ENCODE measurements around the gene COL1A1. TPM values are rescaled to one million over a fixed set of nuclear protein-coding genes. Genes with fewer than 3 reads are reported as not detected.

COL1A1 gene
- total and polyA plus RNA-seq, 5 donors from 2014 or later: 26.2 TPM; not detected in 4

- DNase-seq: no peak
- Histone ChIP-seq H3K27ac (ENCODE audit: insufficient read depth, low read length, poor library complexity, severe bottlenecking) (no peak overlapping the region), H3K27me3 (ENCODE audit: control insufficient read depth, insufficient read depth, low read length) (no peaks in the 10 kb centered on the region), H3K36me3 (ENCODE audit: control insufficient read depth, insufficient read depth, low read length) (no peaks in the 10 kb centered on the region), H3K4me3 (ENCODE audit: low read depth, low read length) (no peak overlapping the region), H3K4me1 (ENCODE audit: control insufficient read depth, insufficient read depth, low read length, poor library complexity, severe bottlenecking) (peaks cover 11% of the 10 kb centered on the region), H3K9me3 (ENCODE audit: control insufficient read depth in 2 of 2, low read length in 2 of 2) (no peaks in the 10 kb centered on the region)
- no peak for ATAC-seq (ENCODE audit: low read depth in 2 of 2)
- peak overlapping the region in 1 of 4 donors; percentile 47 for H3K4me3 Mint-ChIP-seq
- H3K36me3 Mint-ChIP-seq: no peaks in the 10 kb centered on the region
- peaks cover 10% of the 10 kb centered on the region for H3K27me3 Mint-ChIP-seq
- peaks cover 0 to 12% (median 9%) of the 10 kb centered on the region in 4 donors for H3K4me1 Mint-ChIP-seq
- H3K9me3 Mint-ChIP-seq: peaks cover 0 to 4% (median 0%) of the 10 kb centered on the region in 7 donors
- no peak overlapping the region for H3K27ac Mint-ChIP-seq
These were observed 34.1 kb downstream of the COL1A1 start for GRCh38 chr17:50167371-50167770.

- Mint-ChIP-seq H3K27me3 (peaks cover 10% of the 10 kb centered on the region), H3K36me3 (no peaks in the 10 kb centered on the region), H3K4me3 (peak overlapping the region in 1 of 4 donors; percentile 47), H3K4me1 (peaks cover 2 to 19% (median 12%) of the 10 kb centered on the region in 4 donors), H3K27ac (no peak overlapping the region), H3K9me3 (peaks cover 0 to 4% (median 0%) of the 10 kb centered on the region in 7 donors)
- DNase-seq (no peak), ATAC-seq (ENCODE audit: low read depth in 2 of 2) (no peak)
- Histone ChIP-seq H3K9me3 (ENCODE audit: control insufficient read depth in 2 of 2, low read length in 2 of 2) (no peaks in the 10 kb centered on the region), H3K36me3 (ENCODE audit: control insufficient read depth, insufficient read depth, low read length) (no peaks in the 10 kb centered on the region), H3K4me1 (ENCODE audit: control insufficient read depth, insufficient read depth, low read length, poor library complexity, severe bottlenecking) (peaks cover 19% of the 10 kb centered on the region), H3K27ac (ENCODE audit: insufficient read depth, low read length, poor library complexity, severe bottlenecking) (no peak overlapping the region), H3K27me3 (ENCODE audit: control insufficient read depth, insufficient read depth, low read length) (no peaks in the 10 kb centered on the region), H3K4me3 (ENCODE audit: low read depth, low read length) (no peak overlapping the region)
These were observed 34.8 kb downstream of the COL1A1 start for GRCh38 chr17:50166518-50167181.

- Mint-ChIP-seq H3K4me1 (peaks cover 5 to 26% (median 16%) of the 10 kb centered on the region in 4 donors), H3K27me3 (peaks cover 11% of the 10 kb centered on the region), H3K9me3 (peaks cover 0 to 4% (median 0%) of the 10 kb centered on the region in 7 donors), H3K4me3 (no peak within 1 kb of the TSS), H3K36me3 (no peaks in the 10 kb centered on the region), H3K27ac (peak within 1 kb of the TSS in 1 of 3 donors; percentile 68)
- H3K4me3 ChIP-seq (ENCODE audit: low read depth, low read length): no peak within 1 kb of the TSS
- H3K4me1 ChIP-seq (ENCODE audit: control insufficient read depth, insufficient read depth, low read length, poor library complexity, severe bottlenecking): peaks cover 25% of the 10 kb centered on the region
- no peaks in the 10 kb centered on the region for H3K36me3 ChIP-seq (ENCODE audit: control insufficient read depth, insufficient read depth, low read length)
- no peak within 1 kb of the TSS for H3K27ac ChIP-seq (ENCODE audit: insufficient read depth, low read length, poor library complexity, severe bottlenecking)
- H3K27me3 ChIP-seq (ENCODE audit: control insufficient read depth, insufficient read depth, low read length): no peaks in the 10 kb centered on the region
- no peak for DNase-seq
- ATAC-seq (ENCODE audit: low read depth in 2 of 2): no peak
- no peaks in the 10 kb centered on the region for H3K9me3 ChIP-seq (ENCODE audit: control insufficient read depth in 2 of 2, low read length in 2 of 2)
These were observed 35.4 kb downstream of the COL1A1 start, which contains the start of gene SGCA for GRCh38 chr17:50165867-50166517. SGCA (plus strand) TSS chr17:50166005; CDS start chr17:50166041, 36 bp downstream.

- no peak overlapping the region for H3K4me3 Mint-ChIP-seq
- H3K36me3 Mint-ChIP-seq: no peaks in the 10 kb centered on the region
- H3K9me3 ChIP-seq (ENCODE audit: control insufficient read depth in 2 of 2, low read length in 2 of 2): no peaks in the 10 kb centered on the region
- H3K9me3 Mint-ChIP-seq: peaks cover 0 to 4% (median 0%) of the 10 kb centered on the region in 7 donors
- H3K4me1 Mint-ChIP-seq: peaks cover 5 to 29% (median 17%) of the 10 kb centered on the region in 4 donors
- H3K4me3 ChIP-seq (ENCODE audit: low read depth, low read length): no peak overlapping the region
- DNase-seq (no peak), ATAC-seq (ENCODE audit: low read depth in 2 of 2) (no peak)
- H3K27me3 Mint-ChIP-seq: peaks cover 14% of the 10 kb centered on the region
- no peaks in the 10 kb centered on the region for H3K27me3 ChIP-seq (ENCODE audit: control insufficient read depth, insufficient read depth, low read length)
- H3K27ac ChIP-seq (ENCODE audit: insufficient read depth, low read length, poor library complexity, severe bottlenecking): no peak overlapping the region
- peaks cover 27% of the 10 kb centered on the region for H3K4me1 ChIP-seq (ENCODE audit: control insufficient read depth, insufficient read depth, low read length, poor library complexity, severe bottlenecking)
- H3K36me3 ChIP-seq (ENCODE audit: control insufficient read depth, insufficient read depth, low read length): no peaks in the 10 kb centered on the region
- H3K27ac Mint-ChIP-seq: peak overlapping the region in 1 of 3 donors; percentile 68
These were observed 36.0 kb downstream of the COL1A1 start for GRCh38 chr17:50165466-50165865.

GRCh38 chr17:50165066-50165465, 36.4 kb downstream of the COL1A1 start:
- no peaks in the 10 kb centered on the region for H3K36me3 ChIP-seq (ENCODE audit: control insufficient read depth, insufficient read depth, low read length)
- no peaks in the 10 kb centered on the region for H3K9me3 ChIP-seq (ENCODE audit: control insufficient read depth in 2 of 2, low read length in 2 of 2)
- Mint-ChIP-seq H3K4me3 (no peak overlapping the region), H3K36me3 (no peaks in the 10 kb centered on the region), H3K27me3 (peaks cover 14% of the 10 kb centered on the region), H3K9me3 (peaks cover 0 to 4% (median 0%) of the 10 kb centered on the region in 7 donors), H3K4me1 (peaks cover 5 to 29% (median 18%) of the 10 kb centered on the region in 4 donors), H3K27ac (peak overlapping the region in 1 of 3 donors; percentile 68)
- no peak overlapping the region for H3K27ac ChIP-seq (ENCODE audit: insufficient read depth, low read length, poor library complexity, severe bottlenecking)
- ATAC-seq (ENCODE audit: low read depth in 2 of 2) (no peak), DNase-seq (no peak)
- no peak overlapping the region for H3K4me3 ChIP-seq (ENCODE audit: low read depth, low read length)
- H3K27me3 ChIP-seq (ENCODE audit: control insufficient read depth, insufficient read depth, low read length): no peaks in the 10 kb centered on the region
- peaks cover 27% of the 10 kb centered on the region for H3K4me1 ChIP-seq (ENCODE audit: control insufficient read depth, insufficient read depth, low read length, poor library complexity, severe bottlenecking)

GRCh38 chr17:50164697-50164988, 36.8 kb downstream of the COL1A1 start:
- no peaks in the 10 kb centered on the region for H3K27me3 ChIP-seq (ENCODE audit: control insufficient read depth, insufficient read depth, low read length)
- no peak for DNase-seq
- ATAC-seq (ENCODE audit: low read depth in 2 of 2): no peak
- no peak overlapping the region for H3K4me3 ChIP-seq (ENCODE audit: low read depth, low read length)
- no peaks in the 10 kb centered on the region for H3K9me3 ChIP-seq (ENCODE audit: control insufficient read depth in 2 of 2, low read length in 2 of 2)
- Mint-ChIP-seq H3K4me3 (no peak overlapping the region), H3K9me3 (peaks cover 0 to 4% (median 0%) of the 10 kb centered on the region in 7 donors), H3K27ac (no peak overlapping the region), H3K36me3 (no peaks in the 10 kb centered on the region), H3K27me3 (peaks cover 16% of the 10 kb centered on the region), H3K4me1 (peaks cover 5 to 29% (median 20%) of the 10 kb centered on the region in 4 donors)
- H3K4me1 ChIP-seq (ENCODE audit: control insufficient read depth, insufficient read depth, low read length, poor library complexity, severe bottlenecking): peaks cover 27% of the 10 kb centered on the region
- no peak overlapping the region for H3K27ac ChIP-seq (ENCODE audit: insufficient read depth, low read length, poor library complexity, severe bottlenecking)
- no peaks in the 10 kb centered on the region for H3K36me3 ChIP-seq (ENCODE audit: control insufficient read depth, insufficient read depth, low read length)

- no peaks in the 10 kb centered on the region for H3K27me3 ChIP-seq (ENCODE audit: control insufficient read depth, insufficient read depth, low read length)
- Mint-ChIP-seq H3K27ac (peak overlapping the region in 1 of 3 donors; percentile 54), H3K4me1 (peaks cover 5 to 25% (median 18%) of the 10 kb centered on the region in 4 donors)
These were observed 37.4 kb downstream of the COL1A1 start for GRCh38 chr17:50163843-50164696.

More at GRCh38 chr17:50163843-50164696, 37.4 kb downstream of the COL1A1 start:
- no peak overlapping the region for H3K4me3 ChIP-seq (ENCODE audit: low read depth, low read length)
- peaks cover 0 to 4% (median 0%) of the 10 kb centered on the region in 7 donors for H3K9me3 Mint-ChIP-seq
- no peak for ATAC-seq (ENCODE audit: low read depth in 2 of 2)
- no peaks in the 10 kb centered on the region for H3K36me3 ChIP-seq (ENCODE audit: control insufficient read depth, insufficient read depth, low read length)
- peak overlapping the region in 1 of 4 donors; percentile 32 for H3K4me3 Mint-ChIP-seq
- H3K36me3 Mint-ChIP-seq: no peaks in the 10 kb centered on the region
- H3K27ac ChIP-seq (ENCODE audit: insufficient read depth, low read length, poor library complexity, severe bottlenecking): no peak overlapping the region
- no peak for DNase-seq
- H3K27me3 Mint-ChIP-seq: peaks cover 14% of the 10 kb centered on the region
- H3K4me1 ChIP-seq (ENCODE audit: control insufficient read depth, insufficient read depth, low read length, poor library complexity, severe bottlenecking): peaks cover 22% of the 10 kb centered on the region
- H3K9me3 ChIP-seq (ENCODE audit: control insufficient read depth in 2 of 2, low read length in 2 of 2): no peaks in the 10 kb centered on the region
